ENCODE measurements around the gene FCGR1A.
"Not testable (repeated sequence)": the region's sequence is repeated elsewhere in the genome, so short reads cannot be mapped to it uniquely, and the experiment has no call there.

FCGR1A gene

GRCh38 chr1:149778313-149778712 lies 4.2 kb upstream of the FCGR1A start:
- not testable (repeated sequence) for DNase-seq

DNA sequence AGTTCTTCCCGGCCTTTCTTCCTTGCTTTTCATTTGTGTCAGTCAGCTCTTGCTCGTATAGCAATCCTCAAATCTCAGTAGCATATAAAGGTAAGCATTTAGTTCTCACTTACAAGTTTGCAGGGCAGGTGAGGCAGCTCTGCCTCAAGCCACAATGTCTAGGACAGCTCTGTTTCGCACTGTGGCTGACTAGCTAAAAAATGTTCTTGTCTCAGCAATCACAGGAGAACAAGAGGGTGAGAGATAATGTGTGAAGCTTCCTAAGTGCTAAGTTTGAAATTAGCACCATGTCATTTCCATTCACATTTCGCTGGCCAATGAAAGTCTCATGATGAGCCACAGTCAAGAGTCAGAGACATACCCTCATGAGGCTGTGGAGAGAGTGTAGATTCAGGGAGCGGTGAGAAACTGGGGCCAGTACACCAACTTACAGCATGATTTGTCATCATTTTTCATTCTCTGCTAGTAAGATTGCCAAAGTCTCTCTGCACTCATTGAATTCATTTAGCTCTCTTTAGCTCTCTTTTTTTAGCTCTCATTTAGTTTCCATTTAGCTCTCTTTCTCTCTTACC lies 995 bp upstream of the FCGR1A start:
- not testable (repeated sequence) for DNase-seq

- not testable (repeated sequence) for DNase-seq
Measured at GRCh38 chr1:149783289-149783688, 795 bp downstream of the FCGR1A start.

- DNase-seq: not testable (repeated sequence)
Measured at GRCh38 chr1:149783868-149784267, 1.4 kb downstream of the FCGR1A start.

DNA sequence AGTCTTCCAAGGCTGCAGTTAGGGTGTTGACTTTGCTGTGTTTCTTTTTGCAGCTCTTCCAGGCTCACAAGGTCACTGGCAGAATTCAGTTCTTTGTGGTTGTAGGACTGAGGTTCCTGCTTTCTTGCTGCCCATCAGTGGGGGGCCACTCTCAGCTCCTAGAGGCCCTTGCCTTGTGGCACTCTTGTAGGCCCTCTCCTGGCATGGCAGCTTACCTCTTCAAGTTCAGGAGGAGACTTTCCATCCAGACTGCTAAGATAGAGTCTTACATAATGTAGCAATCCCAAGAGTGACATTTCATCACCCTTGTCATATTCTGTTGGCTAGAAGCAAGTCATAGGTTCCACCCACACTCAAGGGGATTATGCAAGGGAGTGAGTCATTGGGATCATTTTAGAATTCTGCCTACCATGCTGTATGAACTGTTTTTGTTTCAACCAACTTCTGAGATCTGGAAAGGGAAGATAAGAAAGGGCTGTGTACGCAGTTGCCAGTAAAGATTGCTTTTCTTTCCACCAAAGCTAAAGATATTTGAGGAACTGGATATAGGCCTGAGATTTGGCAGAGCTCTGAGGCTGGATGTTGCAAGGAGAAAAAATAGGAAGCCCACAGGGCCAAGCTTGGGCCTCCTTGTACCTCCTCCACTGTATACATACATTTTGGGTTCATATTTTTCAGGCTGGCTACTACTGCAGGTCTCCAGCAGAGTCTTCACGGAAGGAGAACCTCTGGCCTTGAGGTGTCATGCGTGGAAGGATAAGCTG lies 5.4 kb downstream of the FCGR1A start:
- not testable (repeated sequence) for DNase-seq

- DNase-seq: not testable (repeated sequence)
Measured at GRCh38 chr1:149792502-149792901, 10.0 kb downstream of the FCGR1A start.

DNA sequence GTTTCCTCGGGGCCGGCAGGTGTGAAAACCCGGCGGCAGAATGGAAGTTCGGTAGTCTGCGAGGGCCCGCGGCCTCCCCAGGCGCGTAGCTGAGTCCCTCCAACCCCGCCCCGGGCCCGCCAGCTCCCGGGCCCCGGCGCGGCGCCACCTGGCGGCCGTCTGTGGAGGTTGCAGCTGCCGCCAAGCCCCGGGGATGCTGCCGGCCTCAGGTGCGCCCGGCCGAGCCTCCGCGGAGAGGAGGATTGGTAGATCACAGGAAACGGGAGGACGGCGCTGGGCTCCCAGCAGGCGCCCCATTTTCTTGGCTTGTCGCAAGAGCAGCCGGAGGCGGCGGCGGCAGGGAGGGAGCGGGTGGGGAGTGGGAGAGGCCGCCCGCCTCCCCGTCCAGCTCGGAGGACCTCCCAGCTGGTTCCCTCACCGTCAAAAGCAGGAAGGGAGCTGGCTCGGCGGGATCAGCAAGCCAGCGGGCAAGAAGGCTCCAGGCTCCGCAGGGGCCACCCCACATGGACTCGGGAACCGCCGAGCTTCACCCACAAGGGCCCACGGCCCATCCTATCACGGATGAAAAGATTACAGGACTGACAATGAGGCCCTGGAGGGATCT lies 10.5 kb downstream of the FCGR1A start:
- DNase-seq: not testable (repeated sequence)

DNA sequence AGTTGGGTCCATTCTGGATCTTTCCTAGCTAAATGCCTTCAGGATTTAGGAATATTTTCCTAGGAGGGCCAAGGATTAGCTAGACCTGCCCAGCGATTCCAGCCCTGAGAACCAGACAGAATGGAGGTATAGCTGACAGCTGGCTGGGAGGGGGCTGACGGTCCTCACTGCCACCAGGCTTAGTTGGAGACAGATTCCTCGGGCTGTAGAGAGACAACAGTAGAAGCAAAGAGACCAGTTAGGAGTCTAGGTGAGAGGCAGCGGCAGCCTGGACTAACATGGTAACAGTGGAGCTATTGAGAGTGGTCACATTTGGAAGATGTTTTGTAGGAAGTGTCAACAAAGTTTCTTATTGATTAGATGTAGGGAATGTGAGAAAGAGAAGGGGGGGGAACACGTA lies 11.4 kb downstream of the FCGR1A start:
- not testable (repeated sequence) for DNase-seq

DNA sequence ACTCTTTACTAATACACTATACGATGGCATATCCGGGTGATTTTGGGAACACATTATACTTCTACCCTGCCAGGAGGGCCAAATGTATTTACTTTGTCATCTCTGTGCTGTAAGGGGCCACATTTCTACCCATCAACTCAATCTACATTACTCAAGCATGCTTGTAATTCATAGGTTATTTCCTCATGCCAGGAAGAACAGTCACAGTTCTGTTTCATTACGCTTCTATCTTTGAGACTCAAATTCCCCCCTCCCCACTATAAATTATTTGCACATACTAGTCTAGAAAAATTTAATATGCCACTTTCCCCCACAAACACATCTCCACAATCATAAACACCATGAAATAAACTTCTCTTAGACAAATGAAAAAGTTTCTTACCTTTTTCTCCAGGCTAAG lies 19.1 kb downstream of the FCGR1A start:
- DNase-seq: not testable (repeated sequence)

GRCh38 chr1:149804417-149805080 lies 22.1 kb downstream of the FCGR1A start:
- DNase-seq: not testable (repeated sequence)

GRCh38 chr1:149810697-149811405 lies 28.4 kb downstream of the FCGR1A start:
- not testable (repeated sequence) for DNase-seq

- DNase-seq: not testable (repeated sequence)
Measured at GRCh38 chr1:149811514-149811889, 29.0 kb downstream of the FCGR1A start.

- not testable (repeated sequence) for DNase-seq
Measured at GRCh38 chr1:149811890-149812829, 29.7 kb downstream of the FCGR1A start.

- DNase-seq: not testable (repeated sequence)
Measured at GRCh38 chr1:149812893-149813801, 30.7 kb downstream of the FCGR1A start.

GRCh38 chr1:149820387-149820786 lies 37.9 kb downstream of the FCGR1A start:
- not testable (repeated sequence) for DNase-seq

- not testable (repeated sequence) for DNase-seq
Measured at GRCh38 chr1:149826555-149826954, 44.1 kb downstream of the FCGR1A start.

GRCh38 chr1:149831764-149832315 lies 49.3 kb downstream of the FCGR1A start:
- not testable (repeated sequence) for DNase-seq

- DNase-seq: not testable (repeated sequence)
Measured at GRCh38 chr1:149832316-149833126, 50.0 kb downstream of the FCGR1A start.

- not testable (repeated sequence) for DNase-seq
Measured at GRCh38 chr1:149833144-149833543, 50.6 kb downstream of the FCGR1A start.
